HL-60 (cell line): ENCODE results near the gene GNG10.
"Not testable (repeated sequence)": the region's sequence is repeated elsewhere in the genome, so short reads cannot be mapped to it uniquely, and the experiment has no call there.

ENCODE experiments used
- CTCF ChIP-seq: IDR thresholded peaks from one replicate; pipeline ENCODE4 v1.5.1; 2011; ENCODE audit warnings: low read length, control low read depth, inconsistent platforms; ENCODE audit not compliant: insufficient read depth
- GABPA ChIP-seq: IDR thresholded peaks from 2 replicates; pipeline ENCODE4 v1.6.1; 2012; ENCODE audit warnings: low read depth
- POLR2AphosphoS5 ChIP-seq: IDR thresholded peaks from 2 replicates; pipeline ENCODE4 v1.6.1; 2012; ENCODE audit warnings: low read depth
- REST ChIP-seq: IDR thresholded peaks from 2 replicates; pipeline ENCODE4 v1.6.1; 2012; ENCODE audit warnings: low read depth; ENCODE audit not compliant: insufficient replicate concordance

GRCh38 chr9:111668601-111669000 is 7.2 kb downstream of the GNG10 start:
- not testable (repeated sequence) for TF ChIP-seq CTCF, POLR2AphosphoS5, REST, GABPA
